ENCODE data around the gene TRIM32.

- no peak for TF ChIP-seq CTCF (conservative IDR thresholded peaks at IDR 0.05)
- no peak for TF ChIP-seq EZH2 (IDR thresholded peaks at IDR 0.05; ENCODE audit: low read depth)
These were observed 30.6 kb upstream of the TRIM32 start for GRCh38 chr9:116656501-116656971.

Measured in PC-9 (cell line).